UCSD-AML1 (cell line): Measurements from ENCODE around the gene SLC25A23.

ENCODE experiments used
- DNase-seq: peaks from one replicate; lab custom pipeline; 2025; ENCODE audit not compliant: unreplicated experiment; lab: John Stamatoyannopoulos, UW

Gene SLC25A23

DNA sequence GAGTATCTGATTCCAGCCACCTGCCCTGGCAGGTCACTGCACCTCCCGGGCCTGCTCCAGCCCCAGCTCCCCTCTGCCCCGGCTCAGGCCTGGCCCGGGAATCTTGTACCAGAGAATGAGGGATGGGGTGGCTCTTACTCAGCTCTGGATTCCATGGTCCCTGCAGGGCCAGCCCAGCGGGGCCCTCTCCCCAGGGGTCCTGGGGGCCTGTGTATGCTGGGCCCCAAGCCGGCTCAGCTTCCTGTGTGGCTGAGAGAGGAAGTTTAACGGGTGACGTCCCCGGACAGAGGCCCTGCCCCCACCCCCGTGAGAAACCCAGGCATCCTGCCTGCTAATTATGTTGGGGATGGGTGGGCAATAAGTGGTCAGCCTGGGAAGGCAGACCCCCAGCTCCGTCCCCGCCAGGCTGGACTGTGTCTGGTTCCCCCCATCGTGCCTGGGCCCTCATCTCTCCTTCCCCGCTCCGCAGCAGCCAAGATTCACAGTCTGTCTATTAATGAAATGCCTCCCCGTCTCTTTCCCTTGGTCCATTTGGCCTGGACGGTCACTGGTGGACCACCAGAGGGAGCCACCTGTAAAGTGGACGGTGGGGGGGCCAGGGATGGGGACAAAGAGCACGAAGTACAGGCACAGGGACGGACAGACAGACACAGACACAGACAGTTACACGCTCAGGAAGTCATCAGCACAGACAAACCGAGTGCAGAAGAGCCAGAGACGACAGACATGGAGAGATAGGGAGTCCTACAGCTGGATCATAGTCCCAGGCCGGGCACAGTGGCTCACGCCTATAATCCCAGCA is 22.1 kb upstream of the SLC25A23 start, which contains the start of gene DENND1C:
Gene DENND1C, minus strand, starts transcription at position 247 of the 802 bp plus-strand sequence. Its CDS starts 92 bp downstream, at position 155.
- peak; percentile 73 for DNase-seq

DNA sequence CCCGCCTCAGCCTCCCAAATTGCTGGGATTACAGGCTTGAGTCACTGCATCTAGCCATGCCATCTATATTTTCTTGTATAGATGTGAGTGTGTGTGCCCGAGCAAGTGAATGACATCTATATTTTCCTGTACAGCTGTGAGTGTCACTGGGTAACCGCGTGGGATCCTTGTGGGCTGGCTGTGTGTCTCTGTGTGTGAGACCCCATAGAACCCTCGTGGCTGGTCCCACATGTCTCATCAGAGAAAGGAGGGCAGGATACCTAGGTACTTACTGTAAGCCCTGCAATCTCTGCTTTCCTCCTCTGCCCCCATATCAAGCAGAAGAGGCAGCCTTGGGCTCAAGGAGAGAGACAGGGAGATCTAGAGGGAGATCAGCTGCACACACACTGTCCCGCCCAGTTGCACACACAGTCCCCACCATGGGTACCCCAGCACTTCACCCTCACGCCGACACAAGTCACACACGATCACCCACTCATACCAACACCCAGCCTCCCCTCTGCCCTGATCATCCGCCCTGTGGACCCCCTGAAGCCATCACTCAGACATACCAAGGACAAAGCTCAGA is 21.3 kb upstream of the SLC25A23 start:
- DNase-seq, result no peak

DNA sequence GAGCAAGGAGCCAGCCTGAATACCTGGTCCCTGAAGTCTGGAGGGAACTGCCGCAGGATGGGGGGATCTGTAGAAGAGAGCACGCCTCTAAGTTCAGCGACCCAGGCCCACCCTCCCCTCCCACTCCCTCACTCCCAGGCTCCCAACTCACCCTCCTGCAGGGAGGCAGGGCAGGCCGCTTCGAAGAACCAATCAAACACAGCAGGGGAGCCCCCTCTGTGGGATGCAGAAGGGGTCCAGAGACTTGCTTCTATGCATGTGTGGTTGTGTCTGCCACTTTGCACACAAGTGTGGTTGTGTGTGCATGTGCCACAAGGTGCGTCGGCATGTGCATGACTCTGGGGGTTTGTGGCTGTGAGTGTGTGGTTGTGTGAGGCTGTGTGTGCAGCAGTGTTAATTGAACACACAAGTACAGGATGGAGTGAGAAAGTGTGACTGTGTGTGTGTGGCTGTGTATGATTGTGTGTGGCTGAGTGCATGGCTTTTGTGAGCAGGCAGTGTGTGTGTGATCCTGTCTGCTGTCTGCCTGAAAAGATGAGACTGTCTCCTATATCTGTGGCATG is 20.3 kb upstream of the SLC25A23 start:
- no peak for DNase-seq

DNA sequence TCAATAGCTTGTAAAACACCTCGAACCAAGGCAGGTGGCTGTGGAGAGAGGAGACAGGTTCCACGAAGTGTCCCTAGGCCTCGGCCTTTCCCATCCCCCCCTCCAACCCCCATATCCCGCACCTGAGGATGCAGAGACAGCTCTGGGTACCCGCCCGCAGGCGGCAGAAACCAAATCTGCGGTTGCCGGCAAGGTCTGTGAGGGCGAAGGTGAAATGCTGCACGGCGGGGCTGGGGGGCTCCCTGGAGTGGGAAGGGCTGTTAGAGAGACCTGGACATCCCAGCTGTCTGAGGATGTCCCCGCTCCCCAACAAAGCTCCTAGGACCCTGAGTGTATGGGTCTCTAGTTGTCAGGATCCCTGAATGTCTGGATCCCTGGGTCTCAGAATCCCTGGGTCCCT is 19.2 kb upstream of the SLC25A23 start:
- no peak for DNase-seq

DNA sequence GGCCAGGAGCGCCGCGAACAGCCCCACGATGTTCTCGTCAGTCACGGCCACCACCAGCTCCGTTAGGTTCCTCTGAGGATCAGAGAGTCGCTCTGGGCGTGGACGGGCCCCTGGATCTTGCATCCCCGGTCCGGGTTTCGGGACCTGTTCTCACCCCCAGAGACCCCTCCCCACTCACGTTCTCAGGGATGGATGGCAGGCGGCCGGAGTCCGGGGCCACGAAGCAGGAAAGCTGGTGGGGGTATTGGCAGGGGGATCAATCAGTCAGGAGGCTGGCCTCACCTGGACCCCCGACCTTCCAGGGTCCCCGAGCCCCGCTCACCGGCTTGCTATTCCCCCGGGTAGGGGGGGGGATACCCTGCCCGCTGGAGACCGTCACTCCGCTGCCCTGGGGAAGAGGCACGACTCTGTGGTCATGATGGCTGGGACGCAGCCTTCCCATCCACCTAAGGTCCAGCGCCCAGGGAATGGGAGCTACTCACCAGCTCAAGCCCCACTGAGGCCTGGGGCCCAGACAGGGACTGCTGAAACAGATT is 17.4 kb upstream of the SLC25A23 start:
- no peak for DNase-seq

DNA sequence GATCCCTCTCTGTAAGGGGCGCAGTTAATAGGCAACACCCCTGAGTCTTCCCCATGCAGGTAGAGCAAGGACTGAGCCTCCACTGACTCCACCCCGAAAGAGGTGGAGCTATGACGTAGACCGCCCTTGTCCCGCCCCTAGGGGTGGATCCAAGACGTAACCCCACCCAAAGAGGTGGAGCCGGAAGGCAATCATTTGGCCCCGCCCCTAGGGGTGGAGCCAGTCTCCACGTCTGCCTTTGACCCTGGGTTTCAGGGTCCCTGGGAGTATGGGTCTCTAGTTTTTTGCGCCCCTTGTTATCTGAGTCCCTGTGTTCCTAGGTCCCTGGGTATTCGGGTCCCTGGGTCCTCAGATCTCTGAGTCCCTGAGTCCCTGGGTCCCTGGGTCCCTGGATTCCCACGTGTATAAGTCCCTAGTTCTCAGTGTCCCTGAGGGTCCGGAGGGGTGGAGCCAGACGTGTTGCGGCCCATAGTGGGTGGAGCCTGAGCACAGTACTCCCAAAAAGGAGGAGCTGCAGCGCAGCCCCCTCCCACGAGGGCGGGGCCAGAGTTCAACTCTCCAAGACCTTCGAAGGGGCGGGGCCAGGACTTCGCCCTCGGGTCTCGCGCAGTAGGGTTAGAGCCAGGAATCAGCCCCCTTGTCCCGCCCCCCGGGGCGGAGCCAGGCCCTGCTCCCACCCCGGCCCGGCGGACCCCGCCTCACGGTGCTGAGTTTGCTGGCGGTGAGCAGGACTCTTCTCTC is 16.7 kb upstream of the SLC25A23 start:
- DNase-seq, result no peak

DNA sequence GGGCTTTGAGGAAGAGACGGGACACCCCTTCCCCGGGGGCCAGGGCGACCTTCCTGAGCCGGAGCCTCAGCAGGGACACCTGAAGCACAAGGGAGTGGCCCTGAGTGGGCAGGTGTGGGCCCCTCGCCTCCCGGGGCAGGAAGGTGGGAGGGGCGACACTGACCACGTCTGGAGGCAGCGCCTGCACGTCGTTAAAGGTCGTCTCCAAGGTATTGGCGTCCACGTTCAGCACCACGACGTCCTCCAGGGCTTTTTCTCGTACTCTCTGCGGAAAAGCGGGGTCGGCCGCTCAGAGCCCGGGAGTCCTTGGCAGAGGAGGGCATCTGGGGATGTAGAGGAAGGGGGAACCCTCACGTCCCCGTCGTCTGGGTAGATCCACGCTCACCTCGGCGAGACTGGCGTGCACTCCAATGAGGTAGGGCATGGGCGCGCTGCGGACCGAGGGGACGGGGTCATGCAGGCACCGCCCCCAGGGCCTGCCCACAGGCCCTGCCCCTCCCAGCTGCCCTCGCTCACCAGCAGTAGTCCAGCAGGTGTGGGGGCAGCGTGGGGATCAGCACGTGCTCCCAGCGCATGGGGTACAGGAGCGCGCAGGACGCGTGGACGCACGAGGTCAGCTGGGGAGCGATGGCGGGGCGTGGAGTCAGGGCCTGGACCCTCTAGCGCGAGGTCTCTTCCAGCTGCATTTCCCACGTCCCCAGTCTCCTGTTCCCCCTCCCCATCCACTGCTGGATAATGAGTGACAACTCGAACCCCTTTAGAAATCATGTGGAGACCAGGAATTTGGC is 15.9 kb upstream of the SLC25A23 start:
- no peak for DNase-seq

DNA sequence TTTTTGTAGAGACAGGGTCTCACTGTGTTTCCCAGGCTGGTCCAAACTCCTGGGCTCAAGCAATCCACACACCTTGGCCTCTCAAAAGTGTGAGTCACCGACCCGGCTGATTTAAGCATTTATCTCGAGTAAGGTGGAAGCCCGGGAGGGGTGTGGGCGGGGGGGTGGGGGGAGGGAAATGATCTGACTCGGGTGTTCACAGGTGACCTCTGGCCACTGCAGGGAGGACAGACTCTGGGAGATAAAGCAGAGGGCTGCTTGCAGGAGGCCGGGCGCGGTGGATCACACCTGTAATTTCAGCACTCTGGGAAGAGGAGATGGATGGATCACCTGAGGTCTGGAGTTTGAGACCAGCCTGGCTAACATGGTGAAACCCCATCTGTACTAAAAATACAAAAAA is 14.1 kb upstream of the SLC25A23 start:
- DNase-seq, result no peak

DNA sequence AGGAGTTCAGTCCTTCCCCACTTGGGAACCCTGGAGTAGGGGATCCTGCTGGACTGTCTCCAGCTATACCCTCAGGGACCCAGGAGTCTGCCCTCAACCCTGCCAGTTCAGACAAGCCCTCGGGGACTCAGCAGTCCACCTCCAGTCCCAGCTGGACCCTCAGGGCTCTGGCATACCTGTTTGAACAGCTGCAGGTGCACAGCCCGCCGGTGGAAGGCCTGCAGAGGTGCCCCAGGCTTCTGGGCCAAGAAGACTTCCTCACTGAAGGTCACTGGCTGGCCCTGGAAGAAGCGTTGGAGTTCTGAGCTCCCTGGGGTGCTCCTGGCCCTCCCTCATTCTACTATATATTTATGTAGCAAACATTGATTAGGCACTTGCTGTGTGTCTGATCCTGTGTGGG is 13.1 kb upstream of the SLC25A23 start:
- no peak for DNase-seq

DNA sequence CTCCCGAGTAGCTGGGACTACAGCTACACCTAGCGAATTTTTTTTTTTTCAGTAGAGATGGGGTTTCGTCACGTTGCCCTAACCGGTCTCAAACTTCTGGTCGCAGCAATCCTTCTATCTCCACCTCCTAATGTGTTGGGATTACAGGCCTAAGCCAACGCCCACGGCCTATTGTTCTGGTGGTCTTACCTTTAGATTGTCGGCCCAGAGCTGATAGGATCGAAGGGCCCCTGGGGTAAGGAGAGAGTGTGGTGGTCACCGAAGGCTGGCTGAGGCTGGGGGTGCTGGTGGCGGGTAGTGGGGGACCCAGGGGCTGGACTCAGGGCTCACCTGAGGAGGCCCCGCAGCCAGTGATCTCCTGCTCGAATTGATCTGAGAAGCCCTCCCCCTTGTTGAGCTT is 11.5 kb upstream of the SLC25A23 start:
- DNase-seq, result no peak

DNA sequence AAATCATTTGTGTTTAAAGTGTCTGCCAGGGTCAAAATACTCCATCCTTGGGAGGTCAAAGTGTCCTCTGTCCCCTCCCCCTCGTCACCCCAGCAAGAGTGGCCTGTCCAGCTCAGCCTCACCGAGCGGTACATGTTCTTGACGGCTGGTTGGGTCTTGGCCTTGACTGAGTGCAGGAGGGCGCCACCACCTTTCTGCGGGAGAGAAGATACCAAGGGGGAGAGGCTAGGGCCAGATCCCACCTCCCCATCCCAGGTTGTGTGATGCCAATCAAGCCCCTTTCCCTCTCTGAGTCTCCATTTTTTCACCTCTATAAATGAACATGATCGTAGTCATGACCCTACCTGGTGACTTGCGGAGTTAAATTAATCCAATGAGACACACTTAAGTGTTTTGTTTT is 10.6 kb upstream of the SLC25A23 start:
- DNase-seq, result no peak

DNA sequence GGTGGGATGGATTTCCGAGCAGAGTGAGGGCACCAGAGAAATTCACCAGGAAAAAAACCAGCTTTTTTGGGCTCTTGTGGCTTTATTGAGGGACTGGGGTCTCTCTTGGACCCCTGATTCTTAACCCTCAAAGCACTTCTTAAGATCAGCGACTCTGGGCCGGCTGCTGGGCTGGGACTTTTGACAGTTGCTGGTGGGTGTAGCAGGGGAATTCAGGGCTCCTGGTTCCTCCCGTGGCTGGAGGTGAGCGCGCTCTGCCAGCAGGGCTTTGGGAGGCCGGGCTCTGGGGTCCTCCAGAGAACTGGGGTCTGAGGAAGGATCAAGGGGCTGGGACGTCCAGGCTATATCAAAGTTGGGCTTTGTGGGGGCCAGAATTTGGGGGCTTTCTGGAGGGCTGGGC is 7.8 kb upstream of the SLC25A23 start:
- DNase-seq, result no peak

DNA sequence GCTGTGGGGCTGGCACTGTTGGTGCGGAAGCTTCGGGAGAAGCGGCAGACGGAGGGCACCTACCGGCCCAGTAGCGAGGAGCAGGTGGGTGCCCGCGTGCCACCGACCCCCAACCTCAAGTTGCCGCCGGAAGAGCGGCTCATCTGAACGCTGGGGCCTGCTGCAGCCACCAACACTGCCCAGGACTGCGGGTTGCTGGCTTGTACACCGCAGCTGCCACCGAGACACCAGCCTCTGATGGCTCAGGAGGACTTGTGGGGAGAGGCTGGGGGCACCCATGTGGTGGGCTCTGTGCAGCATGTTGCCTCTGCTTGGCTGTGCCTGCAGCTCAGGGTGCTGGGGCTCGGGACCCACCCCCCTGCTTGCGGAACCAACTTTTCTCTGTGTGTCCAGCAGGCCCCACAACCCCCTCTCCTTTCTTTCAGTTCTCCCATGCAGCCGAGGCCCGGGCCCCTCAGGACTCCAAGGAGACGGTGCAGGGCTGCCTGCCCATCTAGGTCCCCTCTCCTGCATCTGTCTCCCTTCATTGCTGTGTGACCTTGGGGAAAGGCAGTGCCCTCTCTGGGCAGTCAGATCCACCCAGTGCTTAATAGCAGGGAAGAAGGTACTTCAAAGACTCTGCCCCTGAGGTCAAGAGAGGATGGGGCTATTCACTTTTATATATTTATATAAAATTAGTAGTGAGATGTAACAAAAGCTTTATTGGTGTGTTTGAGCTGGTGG is 7.1 kb upstream of the SLC25A23 start:
- DNase-seq, result no peak

DNA sequence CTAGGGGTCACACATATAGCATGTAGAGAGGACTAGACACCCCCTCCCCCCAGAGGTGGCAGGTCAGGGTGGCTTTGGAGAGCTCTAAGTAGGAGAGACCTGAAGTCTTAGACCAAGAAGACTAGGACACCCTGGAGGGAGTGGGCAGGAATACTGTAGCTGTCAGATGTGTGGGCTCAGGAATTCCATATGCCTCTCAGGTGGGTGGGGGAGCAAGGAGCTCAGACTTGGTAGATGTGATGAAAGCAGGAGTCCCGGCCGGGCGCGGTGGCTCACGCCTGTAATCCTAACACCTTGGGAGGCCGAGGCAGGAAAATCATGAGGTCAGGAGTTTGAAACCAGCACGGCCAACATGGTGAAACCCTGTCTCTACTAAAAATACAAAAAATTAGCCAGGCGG is 6.1 kb upstream of the SLC25A23 start:
- no peak for DNase-seq

DNA sequence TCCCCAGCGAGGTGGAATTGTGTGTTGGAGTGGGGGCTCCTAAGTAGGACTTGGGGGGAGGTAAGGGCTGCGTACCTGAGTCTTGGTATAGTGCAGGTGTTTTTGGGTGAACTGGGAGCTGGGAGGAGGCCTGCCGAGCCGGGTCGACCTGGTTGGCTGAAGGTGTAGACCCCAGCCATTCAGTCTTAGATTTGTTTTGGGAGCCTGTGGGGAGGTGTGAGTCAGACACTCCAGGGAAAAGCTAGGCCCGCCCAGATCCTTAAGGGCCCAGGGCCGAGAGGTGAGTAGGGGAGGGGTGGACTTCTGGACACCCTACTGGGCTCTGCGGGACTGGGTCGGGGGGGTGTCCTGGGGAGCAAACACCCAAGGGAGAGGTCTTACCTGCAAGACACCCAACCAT is 5.4 kb upstream of the SLC25A23 start:
- DNase-seq, result no peak

DNA sequence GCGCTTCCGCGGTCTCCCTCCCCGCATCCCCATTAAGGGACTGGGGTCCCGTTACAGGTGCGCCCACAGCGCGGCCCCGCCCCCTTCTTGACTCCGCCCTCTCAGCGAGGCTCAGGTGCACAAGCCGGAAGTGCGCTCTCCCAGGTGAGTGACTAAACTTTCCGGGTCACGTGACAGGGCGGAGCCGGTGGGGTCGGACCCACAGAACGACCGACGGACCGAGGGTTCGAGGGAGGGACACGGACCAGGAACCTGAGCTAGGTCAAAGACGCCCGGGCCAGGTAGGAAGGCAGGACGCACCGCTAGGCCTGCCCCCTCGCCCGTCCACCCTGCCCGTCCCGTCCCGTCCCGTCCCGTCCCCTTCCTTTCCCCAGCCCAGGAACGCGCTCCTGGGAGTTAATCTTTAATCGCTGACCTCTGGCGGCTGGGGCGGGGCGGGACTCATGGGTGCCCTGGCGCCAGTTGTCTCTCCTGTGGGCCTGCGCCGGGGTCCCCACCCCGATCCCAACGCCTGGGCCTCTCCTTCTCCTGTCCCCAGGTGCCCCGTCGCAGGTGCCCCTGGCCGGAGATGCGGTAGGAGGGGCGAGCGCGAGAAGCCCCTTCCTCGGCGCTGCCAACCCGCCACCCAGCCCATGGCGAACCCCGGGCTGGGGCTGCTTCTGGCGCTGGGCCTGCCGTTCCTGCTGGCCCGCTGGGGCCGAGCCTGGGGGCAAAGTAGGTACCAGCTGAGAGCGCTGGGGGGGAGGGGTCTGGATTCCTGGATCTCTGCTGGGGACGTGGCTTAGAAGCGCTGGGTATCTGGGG is 4.7 kb upstream of the SLC25A23 start, which contains the start of gene CRB3:
Gene CRB3, plus strand, starts transcription at position 202 of the 804 bp plus-strand sequence. Its CDS starts 431 bp downstream, at position 633.
- DNase-seq, result no peak

DNA sequence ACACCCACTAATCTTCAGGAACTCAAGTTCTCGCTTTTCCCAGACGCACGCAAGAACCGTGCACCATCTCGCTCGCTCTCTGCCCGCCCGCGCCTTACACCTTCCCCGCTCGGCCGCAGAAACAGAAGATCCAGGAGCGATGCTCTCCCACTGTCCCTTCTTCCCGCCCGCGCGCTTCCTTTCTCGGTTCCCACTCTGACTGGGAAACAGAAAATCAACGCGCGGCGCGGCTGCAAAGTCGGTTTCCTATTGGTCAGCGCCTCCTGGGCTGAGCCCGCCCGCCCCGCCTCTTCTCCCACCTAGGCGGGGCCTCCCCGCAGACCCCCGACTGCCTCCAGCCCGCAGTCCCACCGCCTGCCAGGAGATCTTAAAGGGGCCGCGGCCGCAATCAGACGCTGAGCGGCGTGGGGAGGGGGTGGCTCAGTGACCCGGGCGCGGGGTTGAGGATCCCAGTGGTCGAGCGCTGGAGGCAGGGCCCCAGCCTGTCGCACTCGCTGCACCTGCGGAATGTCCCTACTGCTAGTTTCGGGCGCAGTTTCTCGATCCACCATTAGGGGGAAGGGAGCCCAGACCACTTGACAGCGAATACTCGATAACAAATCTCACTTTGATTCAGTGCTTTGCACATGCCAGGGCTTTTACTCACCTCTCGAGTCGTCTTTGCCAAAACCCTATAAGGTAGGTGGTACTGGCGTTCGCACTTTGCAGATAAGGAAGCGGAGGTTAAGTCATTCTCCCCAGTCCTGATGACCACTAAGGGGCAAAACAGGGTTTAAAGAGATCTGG is 700 bp upstream of the SLC25A23 start:
- peak; percentile 97 for DNase-seq

DNA sequence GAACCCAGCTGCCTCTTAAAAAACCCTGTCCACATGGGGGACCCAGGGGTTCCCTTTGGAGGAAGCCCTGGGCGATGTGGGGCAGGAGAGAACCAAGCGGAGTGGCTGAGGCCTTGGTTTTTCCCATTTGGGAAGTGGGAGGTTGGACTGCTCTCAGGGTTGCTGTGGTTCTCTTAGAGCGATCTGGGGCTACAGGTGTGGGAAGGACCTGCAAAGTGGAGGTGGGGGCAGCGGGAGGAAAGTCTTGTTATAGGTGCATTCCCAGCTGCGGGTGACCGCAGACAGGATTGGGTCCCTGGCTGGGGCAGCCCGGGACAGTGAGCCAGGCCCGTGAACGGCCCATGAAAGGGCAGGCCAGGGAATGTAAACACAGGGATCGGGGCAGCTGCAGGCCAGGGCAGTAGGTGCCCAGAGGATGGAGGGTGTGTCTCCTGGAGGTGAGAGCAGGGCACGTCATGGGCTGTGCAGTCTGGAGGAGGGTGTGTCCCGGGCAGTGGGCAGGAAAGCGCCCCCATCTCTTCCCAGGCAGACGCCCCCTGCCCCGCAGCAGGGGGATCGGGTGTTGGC is 814 bp downstream of the SLC25A23 start:
- DNase-seq, result no peak
